A549 (cell line): Measurements from ENCODE around the gene WDFY2. TPM values are rescaled to one million over a fixed set of nuclear protein-coding genes. Genes with fewer than 3 reads are reported as not detected.
A peak's percentile ranks its signal among the peaks of the same experiment; 100 is the strongest.

Experiments
- ATAC-seq, 2 experiments: fragments of 200-7000 bp in 1 of 2; fragments of >200 bp in 1 of 2; cut with Nextera tagmentation in 1 of 2; cut with Tn5 transposase in 1 of 2; 3 replicates each; pipeline versions ENCODE4 v1.8.0 to v1.9.1; 2018 to 2020; ENCODE audit warnings: mild to moderate bottlenecking in 1 of 2, moderate library complexity in 1 of 2
- CTCF ChIA-PET: fragments of 300-600 bp; sonication (Branson Sonifier 250); formaldehyde crosslinking; extraction: SDS; loops from one replicate; lab custom pipeline; 2021; ENCODE audit warnings: antibody characterized with exemption, inconsistent platforms; lab: Yijun Ruan, JAX
- POLR2A ChIA-PET: fragments of 350-600 bp; formaldehyde crosslinking; extraction: SDS; loops from one replicate; lab custom pipeline; 2021; ENCODE audit warnings: antibody characterized with exemption, inconsistent platforms; lab: Yijun Ruan, JAX
- DNase-seq, 2 experiments: peaks; one replicate each; pipeline versions ENCODE4 v3.0.0 to v3.0.0-alpha.2; 2011 to 2016; ENCODE audit warnings: low read depth in 1 of 2, low spot score in 1 of 2
- FAIRE-seq: peaks from 2 replicates; lab custom pipeline; 2011; peaks lifted over from hg19 to GRCh38; lab: Jason Lieb, UNC
- H3K27ac ChIP-seq, 2 experiments: fragments of >200 bp; sonication (Bioruptor Twin); formaldehyde crosslinking; 3 replicates each; pipeline ENCODE4 v1.5.1; 2016 to 2017
- H3K4me1 ChIP-seq: fragments of >200 bp; sonication (Bioruptor Twin); formaldehyde crosslinking; 3 replicates; pipeline ENCODE4 v1.6.1; 2016
- H3K4me2 ChIP-seq: fragments of >200 bp; sonication (Bioruptor Twin); formaldehyde crosslinking; 3 replicates; pipeline ENCODE4 v1.6.1; 2016
- H3K4me3 ChIP-seq: fragments of >200 bp; sonication (Bioruptor Twin); formaldehyde crosslinking; 3 replicates; pipeline ENCODE4 v1.5.1; 2016
- H3K9me3 ChIP-seq: fragments of >200 bp; sonication (Bioruptor Twin); formaldehyde crosslinking; 3 replicates; pipeline ENCODE4 v1.6.1; 2016
- CEBPB ChIP-seq, 2 experiments: fragments of >200 bp in 1 of 2; sonication (Bioruptor Twin) in 1 of 2; formaldehyde crosslinking in 1 of 2; IDR thresholded peaks; 2 replicates each; pipeline ENCODE4 v1.6.1; 2012 to 2016
- EHMT2 ChIP-seq: fragments of 200-600 bp; sonication (generic); IDR thresholded peaks from 2 replicates; pipeline ENCODE4 v1.6.1; 2016; ENCODE audit warnings: antibody characterized with exemption, low read depth, mild to moderate bottlenecking, moderate library complexity
- FOSL2 ChIP-seq, 2 experiments: fragments of 450-650 bp in 1 of 2; fragments of >200 bp in 1 of 2; sonication (Bioruptor Twin) in 1 of 2; formaldehyde crosslinking; IDR thresholded peaks; 2 replicates each; pipeline versions ENCODE4 v1.5.0 to v1.6.1; 2016 to 2020; ENCODE audit warnings: mild to moderate bottlenecking in 1 of 2, moderate library complexity in 1 of 2
- HDAC2 ChIP-seq: fragments of 200-600 bp; sonication (generic); IDR thresholded peaks from 2 replicates; pipeline ENCODE4 v1.6.1; 2016
- HOXA7 ChIP-seq: fragments of 250-450 bp; sonication (Bioruptor Pico); IDR thresholded peaks from 2 replicates; pipeline ENCODE4 v1.5.0; 2020; ENCODE audit warnings: mild to moderate bottlenecking, moderate library complexity
- HOXB13 ChIP-seq: fragments of 250-450 bp; sonication (Bioruptor Pico); IDR thresholded peaks from 2 replicates; pipeline ENCODE4 v1.5.0; 2020; ENCODE audit warnings: low read depth, mild to moderate bottlenecking, moderate library complexity
- HOXB5 ChIP-seq: fragments of 250-450 bp; sonication (Bioruptor Pico); IDR thresholded peaks from 2 replicates; pipeline ENCODE4 v1.5.0; 2020; ENCODE audit warnings: mild to moderate bottlenecking, moderate library complexity
- JUN ChIP-seq, 2 experiments: fragments of >200 bp; sonication (Bioruptor Twin); formaldehyde crosslinking; IDR thresholded peaks; 2 replicates in 1 of 2; 3 replicates in 1 of 2; pipeline ENCODE4 v1.6.1; 2016 to 2017
- KDM1A ChIP-seq: fragments of 200-600 bp; sonication (generic); IDR thresholded peaks from 2 replicates; pipeline ENCODE4 v1.6.1; 2016; ENCODE audit warnings: low read depth, mild to moderate bottlenecking
- KDM5A ChIP-seq: fragments of 200-600 bp; sonication (generic); IDR thresholded peaks from 2 replicates; pipeline ENCODE4 v1.6.1; 2016; ENCODE audit warnings: antibody characterized with exemption, mild to moderate bottlenecking
- MAFK ChIP-seq: fragments of 450-650 bp; IDR thresholded peaks from 2 replicates; pipeline ENCODE4 v1.6.1; 2014; ENCODE audit not compliant: partially characterized antibody
- MYC ChIP-seq: IDR thresholded peaks from 2 replicates; pipeline ENCODE4 v1.6.1; 2012; ENCODE audit warnings: mild to moderate bottlenecking, inconsistent platforms, low read length, improper control_type of control experiment, borderline replicate concordance
- POLR2AphosphoS2 ChIP-seq: conservative IDR thresholded peaks from 2 replicates; pipeline ENCODE4 v1.6.1; 2012; ENCODE audit warnings: low read length, improper control_type of control experiment, inconsistent platforms
- RAD21 ChIP-seq, 2 experiments: fragments of >200 bp in 1 of 2; sonication (Bioruptor Twin) in 1 of 2; formaldehyde crosslinking in 1 of 2; IDR thresholded peaks in 1 of 2; conservative IDR thresholded peaks in 1 of 2; 2 replicates in 1 of 2; 3 replicates in 1 of 2; pipeline ENCODE4 v1.6.1; 2012 to 2018; ENCODE audit warnings: inconsistent platforms in 1 of 2
- ZFP36 ChIP-seq: fragments of 450-650 bp; IDR thresholded peaks from 2 replicates; pipeline ENCODE4 v1.6.1; 2014; ENCODE audit warnings: borderline replicate concordance; ENCODE audit not compliant: partially characterized antibody
- WGBS: methylation state at CpG from one replicate; pipeline ENCODE4 v1.1.6; 2017; ENCODE audit errors: missing lambda C conversion rate; 5-methylcytosine and 5-hydroxymethylcytosine counted together
- polyA plus RNA-seq, 4 experiments: library from polyadenylated mRNA; depleted of rRNA in 3 of 4; stranded (reverse); fragments of >200 nt; fragmentation: RNase III in 1 of 4; extraction: RNeasy Plus Mini Kit Qiagen cat#74134 plus additional on column Dnase treatment in 1 of 4; gene quantifications; 2 replicates in 3 of 4; 3 replicates in 1 of 4; pipeline ENCODE4 v1.2.3, GENCODE V29; 2011 to 2017
- TF ChIP-seq, protein P1 (sequence below): fragments of 150-350 bp; IDR thresholded peaks from 2 replicates; pipeline ENCODE4 v1.6.1; 2014; ENCODE audit warnings: low read depth, mild to moderate bottlenecking, low read length
- TF ChIP-seq, protein P2 (sequence below): fragments of 450-650 bp; IDR thresholded peaks from 2 replicates; pipeline ENCODE4 v1.6.1; 2014; ENCODE audit warnings: antibody characterized with exemption
- TF ChIP-seq, protein P3 (sequence below): IDR thresholded peaks from 2 replicates; pipeline ENCODE4 v1.6.1; 2012
- TF ChIP-seq, protein P4 (sequence below): fragments of >200 bp; sonication (Bioruptor Twin); formaldehyde crosslinking; IDR thresholded peaks from 3 replicates; pipeline ENCODE4 v1.6.1; 2016

WDFY2 gene
- polyA plus RNA-seq, 2 of the 4 experiments (the other 2 are of a cell fraction), result 5.2 to 8.5 TPM

DNA sequence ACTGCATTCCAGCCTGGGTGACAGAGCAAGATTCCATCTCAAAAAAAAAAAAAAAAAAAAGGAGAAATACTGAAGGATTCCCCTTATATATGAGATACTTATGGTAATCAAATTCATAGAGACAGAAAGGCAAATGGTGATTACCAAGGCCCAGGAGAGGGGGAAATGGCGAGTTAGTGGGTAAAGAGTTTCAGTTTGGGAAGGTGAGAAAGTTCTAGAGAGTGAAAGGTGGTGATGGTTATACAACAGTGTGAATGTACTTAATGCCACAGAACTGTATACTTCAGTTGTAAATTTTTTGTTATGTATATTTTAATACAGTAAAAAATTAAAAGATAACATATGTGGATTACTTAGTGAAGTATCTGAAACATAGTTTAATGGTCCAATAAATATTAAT, 129.5 kb downstream of the WDFY2 start:
- ChIA-PET CTCF (no interaction called here), POLR2A (no interaction called here)
- DNase-seq (no peak), ATAC-seq (no peak), FAIRE-seq (no peak)
- Histone ChIP-seq H3K4me2 (no peak overlapping the region), H3K4me3 (no peak overlapping the region), H3K4me1 (peaks cover 16% of the 10 kb centered on the region), H3K27ac (no peak overlapping the region; a peak in 1 of 6 replicates), H3K9me3 (no peaks in the 10 kb centered on the region)
- 93% methylated on average over 1 of the region's 1 CpG for WGBS
- no peak for TF ChIP-seq KDM1A
- TF ChIP-seq, protein P1, sequence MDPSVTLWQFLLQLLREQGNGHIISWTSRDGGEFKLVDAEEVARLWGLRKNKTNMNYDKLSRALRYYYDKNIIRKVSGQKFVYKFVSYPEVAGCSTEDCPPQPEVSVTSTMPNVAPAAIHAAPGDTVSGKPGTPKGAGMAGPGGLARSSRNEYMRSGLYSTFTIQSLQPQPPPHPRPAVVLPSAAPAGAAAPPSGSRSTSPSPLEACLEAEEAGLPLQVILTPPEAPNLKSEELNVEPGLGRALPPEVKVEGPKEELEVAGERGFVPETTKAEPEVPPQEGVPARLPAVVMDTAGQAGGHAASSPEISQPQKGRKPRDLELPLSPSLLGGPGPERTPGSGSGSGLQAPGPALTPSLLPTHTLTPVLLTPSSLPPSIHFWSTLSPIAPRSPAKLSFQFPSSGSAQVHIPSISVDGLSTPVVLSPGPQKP, result no peak
- TF ChIP-seq EHMT2, result no peak
- TF ChIP-seq HOXB13 (CRISPR knock-in tag), result no peak
- TF ChIP-seq ZFP36, result no peak

DNA sequence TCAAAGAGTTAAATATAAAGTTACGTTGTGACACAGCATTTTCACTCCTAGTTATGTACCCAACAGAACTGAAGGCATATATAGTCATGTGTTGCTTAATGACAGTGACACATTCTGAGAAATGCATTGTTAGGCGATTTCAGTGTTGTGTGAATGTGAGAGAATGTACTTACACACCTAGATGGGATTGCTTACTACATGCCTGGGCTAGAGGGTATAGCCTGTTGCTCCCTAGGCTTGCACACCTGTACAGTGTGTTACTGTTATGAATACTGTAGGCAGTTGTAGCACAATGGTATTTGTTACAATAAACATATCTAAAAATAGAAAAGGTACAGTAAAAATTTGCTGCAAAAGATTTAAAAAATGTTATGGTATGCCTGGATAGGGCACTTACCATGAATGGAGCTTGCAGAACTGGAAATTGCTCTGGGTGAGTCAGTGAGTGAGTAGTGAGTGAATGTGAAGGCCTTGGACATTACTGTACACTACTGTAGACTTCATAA, 130.5 kb downstream of the WDFY2 start:
- no peak for FAIRE-seq
- H3K4me2 ChIP-seq, result peak overlapping the region; percentile 55
- H3K4me3 ChIP-seq, result no peak overlapping the region
- TF ChIP-seq MYC, result no peak
- 0 out of 2 replicates have a peak, but pooled peaks have one; percentile 5 for TF ChIP-seq FOSL2 (IDR thresholded peaks at IDR 0.05)
- TF ChIP-seq FOSL2 (CRISPR knock-in tag; IDR thresholded peaks at IDR 0.05), result peak; percentile 42
- peak; percentile 67 for TF ChIP-seq MAFK
- peak; percentile 70 to 80; a peak in 5 of 6 replicates for ATAC-seq
- H3K9me3 ChIP-seq, result no peaks in the 10 kb centered on the region
- peaks cover 16% of the 10 kb centered on the region for H3K4me1 ChIP-seq
- CTCF ChIA-PET, result no interaction called here
- DNase-seq, result peak in 1 of 2 experiments; percentile 42
- POLR2A ChIA-PET, result no interaction called here
- WGBS, result 13% methylated on average over 2 of the region's 2 CpGs
- peak overlapping the region; percentile 52 to 71; a peak in 5 of 6 replicates for H3K27ac ChIP-seq

DNA sequence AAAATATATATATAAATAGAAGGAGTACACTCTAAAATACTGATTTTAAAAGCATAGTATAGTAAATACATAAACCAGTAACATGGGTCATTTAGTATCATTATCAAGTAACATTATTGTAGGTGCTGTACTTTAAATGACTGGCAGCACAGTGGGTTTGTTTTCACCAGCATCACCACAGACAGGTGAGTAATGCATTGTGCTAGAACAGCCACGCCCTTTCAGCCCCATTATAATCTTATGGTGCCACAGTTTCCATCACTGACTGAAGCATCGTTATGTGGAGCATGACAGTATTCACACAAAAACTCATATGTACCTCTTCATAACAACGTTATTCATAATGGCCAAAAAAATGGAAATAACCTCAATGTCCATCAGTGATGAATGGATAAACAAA, 131.4 kb downstream of the WDFY2 start:
- 88% methylated on average over 3 of the region's 3 CpGs for WGBS
- H3K4me3 ChIP-seq, result no peak overlapping the region
- no peak overlapping the region for H3K4me2 ChIP-seq
- DNase-seq (no peak), ATAC-seq (no peak), FAIRE-seq (no peak)
- 0 out of 6 replicates have a peak overlapping the region, but pooled peaks of 1 of the 2 experiments have one; percentile 21 for H3K27ac ChIP-seq
- peaks cover 16% of the 10 kb centered on the region for H3K4me1 ChIP-seq
- ChIA-PET POLR2A (no interaction called here), CTCF (no interaction called here)
- no peaks in the 10 kb centered on the region for H3K9me3 ChIP-seq
- TF ChIP-seq, protein P2, sequence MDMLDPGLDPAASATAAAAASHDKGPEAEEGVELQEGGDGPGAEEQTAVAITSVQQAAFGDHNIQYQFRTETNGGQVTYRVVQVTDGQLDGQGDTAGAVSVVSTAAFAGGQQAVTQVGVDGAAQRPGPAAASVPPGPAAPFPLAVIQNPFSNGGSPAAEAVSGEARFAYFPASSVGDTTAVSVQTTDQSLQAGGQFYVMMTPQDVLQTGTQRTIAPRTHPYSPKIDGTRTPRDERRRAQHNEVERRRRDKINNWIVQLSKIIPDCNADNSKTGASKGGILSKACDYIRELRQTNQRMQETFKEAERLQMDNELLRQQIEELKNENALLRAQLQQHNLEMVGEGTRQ, result no peak
- no peak for TF ChIP-seq HDAC2
- TF ChIP-seq CEBPB (IDR thresholded peaks at IDR 0.05), result no peak
- no peak for TF ChIP-seq POLR2AphosphoS2
- TF ChIP-seq, protein P3, sequence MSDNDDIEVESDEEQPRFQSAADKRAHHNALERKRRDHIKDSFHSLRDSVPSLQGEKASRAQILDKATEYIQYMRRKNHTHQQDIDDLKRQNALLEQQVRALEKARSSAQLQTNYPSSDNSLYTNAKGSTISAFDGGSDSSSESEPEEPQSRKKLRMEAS, result no peak
- no peak for TF ChIP-seq HOXB5 (CRISPR knock-in tag)
- TF ChIP-seq, protein P4, sequence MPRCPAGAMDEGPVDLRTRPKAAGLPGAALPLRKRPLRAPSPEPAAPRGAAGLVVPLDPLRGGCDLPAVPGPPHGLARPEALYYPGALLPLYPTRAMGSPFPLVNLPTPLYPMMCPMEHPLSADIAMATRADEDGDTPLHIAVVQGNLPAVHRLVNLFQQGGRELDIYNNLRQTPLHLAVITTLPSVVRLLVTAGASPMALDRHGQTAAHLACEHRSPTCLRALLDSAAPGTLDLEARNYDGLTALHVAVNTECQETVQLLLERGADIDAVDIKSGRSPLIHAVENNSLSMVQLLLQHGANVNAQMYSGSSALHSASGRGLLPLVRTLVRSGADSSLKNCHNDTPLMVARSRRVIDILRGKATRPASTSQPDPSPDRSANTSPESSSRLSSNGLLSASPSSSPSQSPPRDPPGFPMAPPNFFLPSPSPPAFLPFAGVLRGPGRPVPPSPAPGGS, result no peak
- no peak for TF ChIP-seq RAD21 (conservative IDR thresholded peaks at IDR 0.05 in 1 of 2, IDR thresholded peaks at IDR 0.05 in 1 of 2)
- TF ChIP-seq HOXA7 (CRISPR knock-in tag), result no peak
- TF ChIP-seq JUN (IDR thresholded peaks at IDR 0.05), result no peak
- no peak for TF ChIP-seq KDM5A
- TF ChIP-seq EHMT2, result no peak
